GM10266 (cell line): Measurements from ENCODE around the gene TMEM141.

Source experiments
- DNase-seq: peaks from one replicate; pipeline ENCODE4 v3.0.0; 2012; ENCODE audit errors: extremely low spot score
- CTCF ChIP-seq: IDR thresholded peaks from 2 replicates; pipeline ENCODE4 v1.5.1; 2012; ENCODE audit warnings: mild to moderate bottlenecking, low read depth; ENCODE audit not compliant: control insufficient read depth, insufficient read depth; ENCODE audit errors: missing control alignments

TMEM141 gene

GRCh38 chr9:136803551-136804508 is 12.7 kb downstream of the TMEM141 start:
- peak; percentile 5 for DNase-seq
- no peak for TF ChIP-seq CTCF

GRCh38 chr9:136804509-136805206 is 13.5 kb downstream of the TMEM141 start:
- no peak for TF ChIP-seq CTCF
- no peak for DNase-seq

- no peak for TF ChIP-seq CTCF
- DNase-seq = no peak
These were observed 14.1 kb downstream of the TMEM141 start for GRCh38 chr9:136805207-136805740.

- TF ChIP-seq CTCF = no peak
- no peak for DNase-seq
These were observed 14.9 kb downstream of the TMEM141 start for GRCh38 chr9:136806067-136806466.

GRCh38 chr9:136806631-136807201 is 15.6 kb downstream of the TMEM141 start:
- DNase-seq = no peak
- TF ChIP-seq CTCF = no peak

- peak; percentile 99 for DNase-seq
- TF ChIP-seq CTCF = no peak
These were observed 16.3 kb downstream of the TMEM141 start, which contains the start of gene RABL6 for GRCh38 chr9:136807281-136808074. RABL6 (plus strand) TSS chr9:136807948; CDS start chr9:136808197, 249 bp downstream.
